CD4-positive, alpha-beta T cell treated with Interleukin-10 for 1 hour (primary cell): ENCODE results near the gene REG3A.

ENCODE experiments used
- DNase-seq: peaks from one replicate; pipeline ENCODE4 v3.0.0-alpha.2; 2020

REG3A gene

DNA sequence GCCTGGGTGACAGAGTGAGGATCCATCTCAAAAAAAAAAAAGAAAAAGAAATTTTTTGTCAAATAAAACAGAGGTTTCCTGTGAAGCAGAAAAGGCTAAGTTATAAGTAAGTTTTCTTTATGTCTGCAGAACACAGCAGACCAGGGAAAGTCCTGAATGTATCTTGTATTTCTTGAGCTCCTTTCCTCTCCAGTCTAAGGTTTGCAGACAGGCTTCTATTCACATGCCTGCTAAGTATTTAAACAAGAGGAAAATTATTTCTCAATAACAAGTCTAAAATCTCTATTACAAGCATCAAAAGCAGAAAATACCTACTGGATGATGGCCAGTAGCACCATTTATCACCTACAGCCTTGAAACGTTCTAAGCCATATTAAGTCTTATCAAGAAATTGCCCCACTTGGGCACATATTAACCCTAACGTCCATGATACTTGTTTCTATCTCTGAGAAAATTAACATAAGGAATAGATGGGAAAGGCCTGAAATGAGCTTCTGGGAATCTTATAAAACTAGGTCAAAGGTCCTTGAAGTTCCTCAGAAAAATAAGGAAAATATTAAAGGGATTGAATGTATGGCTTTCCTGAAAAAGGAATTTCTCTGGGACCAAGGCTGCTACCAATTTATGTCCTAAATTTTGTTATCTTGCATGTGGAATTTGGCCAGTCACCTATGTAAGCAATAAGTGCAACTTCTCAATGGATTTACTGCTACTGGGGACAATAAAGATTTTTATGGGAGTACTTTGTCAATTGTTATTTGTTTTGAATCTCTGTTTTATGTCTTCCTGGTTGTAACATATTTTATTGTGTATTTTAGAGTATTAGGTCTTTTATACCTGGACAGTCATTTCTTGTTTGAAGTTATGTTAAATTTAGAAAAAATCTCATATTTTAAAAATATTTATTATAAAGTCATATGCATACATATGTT, 42.3 kb downstream of the REG3A start:
- no peak for DNase-seq

DNA sequence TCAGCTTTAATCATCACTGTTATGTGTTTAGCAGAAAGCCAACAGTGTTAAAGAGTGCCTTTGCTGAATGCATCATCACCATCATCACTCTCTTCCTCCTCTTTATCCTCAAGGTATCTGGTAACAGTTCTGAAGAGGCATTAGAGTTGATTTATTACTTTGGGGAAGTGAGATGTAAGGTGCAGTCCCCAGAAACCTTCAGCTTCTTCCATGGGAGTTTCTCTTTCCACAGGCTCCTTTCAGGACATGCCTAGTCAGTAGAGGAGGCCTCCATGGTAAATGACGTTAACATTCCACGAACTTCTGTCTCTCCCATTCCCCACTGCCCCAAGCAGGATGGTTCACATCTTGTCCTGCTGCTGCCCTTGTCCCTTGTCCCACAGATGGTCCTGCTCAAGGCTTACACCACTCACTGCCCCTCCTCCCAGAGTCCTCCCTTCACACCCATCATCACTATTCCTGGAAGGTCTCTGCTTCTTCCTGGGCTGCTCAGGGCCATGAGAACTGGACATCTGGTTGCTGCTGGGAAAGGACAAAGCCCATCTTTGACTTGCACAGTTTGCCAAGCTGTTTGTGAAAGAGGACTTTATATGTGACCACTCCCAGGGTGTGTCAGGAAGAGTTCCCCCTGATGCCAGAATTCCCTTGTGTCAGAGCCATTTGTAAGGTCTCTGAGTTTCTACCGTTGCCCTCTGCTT, 44.6 kb downstream of the REG3A start:
- no peak for DNase-seq

DNA sequence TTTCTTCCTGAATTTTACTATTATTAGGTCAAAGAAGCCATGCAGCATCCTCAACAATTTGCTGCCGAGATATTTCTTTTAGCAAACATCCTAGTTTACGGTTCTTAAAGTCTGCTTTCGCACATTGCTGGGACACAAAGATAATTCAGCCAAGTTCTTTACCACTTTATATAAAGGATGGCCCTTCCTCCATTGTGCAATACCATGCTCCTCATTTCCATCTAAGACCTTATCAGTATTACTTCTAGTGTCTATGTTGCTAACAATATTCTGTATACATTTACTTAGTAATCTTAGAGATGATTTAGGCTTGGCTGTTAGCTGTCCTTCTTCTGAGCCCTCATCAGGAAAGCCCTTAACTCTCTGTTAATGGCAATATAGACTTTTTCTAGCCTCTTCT, 47.3 kb downstream of the REG3A start:
- DNase-seq, result no peak
